CD4-positive, alpha-beta T cell treated with Interleukin-17A for 1 hour (primary cell): ENCODE results near the gene UBXN10.

Source experiments
- DNase-seq: peaks from one replicate; pipeline ENCODE4 v3.0.0-alpha.2; 2020

Gene UBXN10

DNA sequence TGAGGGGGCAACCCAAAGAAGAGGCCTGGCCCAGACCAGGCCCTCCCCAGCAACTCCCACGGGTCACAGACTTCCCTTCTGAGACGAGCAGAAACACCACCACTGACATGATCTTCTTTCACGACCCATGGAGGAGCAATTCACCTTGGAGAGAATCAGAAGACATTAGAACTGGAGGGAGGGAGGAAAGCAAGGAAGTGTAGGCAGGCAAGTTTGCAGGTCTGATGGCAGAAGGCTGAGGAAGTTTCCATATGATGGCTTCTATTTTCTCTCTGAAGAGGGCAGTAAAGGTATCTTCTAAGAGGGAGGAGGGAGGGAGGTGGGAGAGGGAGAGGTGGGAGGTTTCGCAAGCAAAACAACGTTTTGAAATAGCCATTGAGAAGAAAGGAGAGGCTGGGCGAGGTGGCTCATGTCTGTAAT lies 1.4 kb upstream of the UBXN10 start:
- DNase-seq: no peak

DNA sequence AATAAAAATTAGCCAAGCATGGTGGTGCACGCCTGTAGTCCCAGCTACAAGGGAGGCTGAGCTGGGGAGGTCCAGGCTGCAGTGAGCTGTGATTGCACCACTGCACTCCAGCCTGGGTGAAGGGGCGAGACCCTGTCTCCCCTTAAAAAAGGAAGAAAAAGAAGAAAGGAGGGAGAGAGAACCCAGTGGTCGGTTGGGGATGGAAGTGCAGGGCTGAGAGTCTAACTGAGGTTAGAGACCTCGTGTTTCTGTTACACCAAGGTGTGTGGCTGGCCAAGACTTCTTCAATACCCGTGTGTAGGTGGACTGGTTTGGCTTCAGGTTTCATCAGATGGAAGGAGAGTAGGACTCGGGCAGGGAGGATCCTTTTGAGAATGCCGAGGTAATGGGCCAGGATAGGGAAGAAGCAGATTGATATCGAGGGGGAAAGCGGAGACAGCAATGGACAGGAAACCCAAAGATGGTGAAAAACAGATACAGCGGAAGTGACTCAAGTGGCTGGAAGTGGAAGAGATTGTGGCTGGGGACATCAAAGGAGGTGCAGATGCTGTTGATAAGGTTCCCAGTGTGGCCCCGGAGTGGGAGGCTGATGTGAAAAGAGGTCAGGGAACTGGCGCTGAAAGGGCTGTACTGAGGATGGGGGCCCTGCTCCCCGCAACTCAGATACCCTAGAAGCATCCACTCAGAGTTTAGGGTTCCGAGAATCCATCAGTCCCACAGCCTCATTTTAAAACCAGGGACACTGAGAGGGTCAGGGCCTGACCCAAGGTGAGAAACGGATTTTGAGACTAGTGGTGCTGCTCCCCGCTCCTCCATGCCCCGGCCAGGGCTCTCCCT lies 681 bp upstream of the UBXN10 start:
- peak; percentile 80 for DNase-seq

DNA sequence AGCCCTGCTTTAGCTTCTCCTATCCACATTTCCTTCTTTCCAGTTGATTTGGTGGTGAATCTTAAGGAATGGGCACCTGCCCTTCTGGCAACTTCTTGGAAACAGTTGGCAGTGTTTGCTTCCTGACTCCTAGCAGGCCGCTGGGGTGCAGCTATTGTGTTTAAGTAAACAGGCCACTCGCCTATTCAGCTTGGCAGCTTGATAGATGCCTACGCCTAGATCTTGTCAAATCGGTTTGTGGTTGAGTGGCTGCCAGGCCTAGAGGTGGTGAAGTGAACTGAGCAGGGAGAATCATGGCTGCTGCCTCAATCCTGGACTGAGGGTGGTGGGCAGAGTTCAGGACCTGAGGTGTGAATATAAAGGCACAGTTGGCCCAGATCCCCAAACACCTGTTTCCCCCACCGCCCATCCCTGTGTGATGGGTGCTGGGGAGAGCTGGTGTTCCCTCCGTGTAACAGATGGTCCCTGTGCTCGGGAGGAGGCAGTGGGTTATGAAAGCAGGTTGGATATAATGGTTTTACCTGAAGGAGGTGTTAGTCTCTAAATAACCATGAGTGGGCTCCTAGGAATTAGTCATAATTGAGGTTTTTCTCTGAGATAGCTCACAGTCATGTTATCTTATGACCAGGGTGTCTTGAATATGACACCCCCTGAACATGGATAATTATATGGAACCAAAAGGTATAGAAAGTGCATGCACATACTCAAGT lies 1.4 kb downstream of the UBXN10 start:
- peak; percentile 53 for DNase-seq

DNA sequence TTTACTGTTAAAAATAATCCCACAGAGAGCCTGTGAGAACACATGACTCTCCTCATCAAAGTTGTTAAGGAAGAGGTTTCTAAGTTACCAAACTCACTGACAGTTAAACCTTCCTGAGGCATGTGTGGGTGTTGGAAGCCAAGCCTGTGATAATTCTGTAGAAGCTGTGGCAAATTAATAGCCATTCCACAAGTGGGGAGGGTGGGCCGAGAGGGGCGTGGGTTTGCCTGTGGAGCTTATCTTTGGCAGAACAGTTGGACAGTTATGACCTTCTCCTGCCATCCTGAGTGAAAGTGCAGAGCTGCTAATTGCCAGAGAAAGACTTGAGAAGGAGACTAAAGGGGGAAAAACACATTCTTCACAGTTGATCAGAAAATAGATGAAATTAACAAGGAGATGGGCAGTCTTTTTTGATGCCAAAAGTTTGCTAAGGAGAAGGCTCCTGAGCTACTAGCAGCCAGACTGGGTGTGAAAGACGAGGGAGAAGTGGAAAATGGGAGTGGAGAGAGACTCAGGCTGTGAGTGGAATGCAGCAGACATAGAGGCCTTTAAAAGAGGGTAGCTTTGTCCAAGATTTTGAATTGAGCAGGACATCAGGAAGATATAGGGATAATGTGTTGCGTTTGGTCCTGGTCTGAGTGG lies 2.0 kb downstream of the UBXN10 start:
- DNase-seq: no peak

DNA sequence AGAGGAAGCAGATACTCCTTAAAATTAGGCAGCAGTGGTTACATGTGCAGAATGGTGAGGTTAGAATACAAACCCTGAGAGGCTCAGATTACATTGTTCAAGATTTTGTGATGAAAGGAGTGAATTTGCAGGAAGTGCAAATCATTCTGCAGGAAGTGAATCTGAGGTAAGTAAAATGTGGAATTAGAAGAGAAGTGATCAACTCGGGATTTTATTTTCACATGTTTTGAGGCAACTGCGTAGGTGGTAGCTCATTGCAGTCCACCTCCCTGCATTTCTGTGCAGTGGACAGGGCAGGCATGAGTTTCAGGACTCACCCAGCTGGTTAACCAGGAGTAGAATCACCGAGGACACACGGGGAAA lies 2.5 kb downstream of the UBXN10 start:
- no peak for DNase-seq

DNA sequence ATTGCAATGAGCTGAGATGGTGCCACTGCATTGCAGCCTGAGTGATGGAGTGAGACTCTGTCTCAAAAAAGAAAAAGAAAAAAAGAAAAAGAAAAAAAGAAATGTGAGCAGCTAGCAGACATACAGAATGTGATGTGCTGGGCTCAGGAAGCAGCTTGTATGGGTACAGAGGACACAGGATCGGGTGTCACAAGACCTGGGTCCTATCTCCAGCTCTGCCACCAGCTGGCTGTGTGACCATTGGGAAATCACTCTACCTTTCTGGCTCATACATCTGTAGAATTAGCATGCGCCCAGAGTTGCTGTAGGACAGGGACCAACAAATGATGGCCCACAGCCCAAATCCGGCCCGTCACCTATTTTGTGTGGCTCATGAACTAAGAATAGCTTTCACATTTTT lies 3.8 kb downstream of the UBXN10 start:
- no peak for DNase-seq

DNA sequence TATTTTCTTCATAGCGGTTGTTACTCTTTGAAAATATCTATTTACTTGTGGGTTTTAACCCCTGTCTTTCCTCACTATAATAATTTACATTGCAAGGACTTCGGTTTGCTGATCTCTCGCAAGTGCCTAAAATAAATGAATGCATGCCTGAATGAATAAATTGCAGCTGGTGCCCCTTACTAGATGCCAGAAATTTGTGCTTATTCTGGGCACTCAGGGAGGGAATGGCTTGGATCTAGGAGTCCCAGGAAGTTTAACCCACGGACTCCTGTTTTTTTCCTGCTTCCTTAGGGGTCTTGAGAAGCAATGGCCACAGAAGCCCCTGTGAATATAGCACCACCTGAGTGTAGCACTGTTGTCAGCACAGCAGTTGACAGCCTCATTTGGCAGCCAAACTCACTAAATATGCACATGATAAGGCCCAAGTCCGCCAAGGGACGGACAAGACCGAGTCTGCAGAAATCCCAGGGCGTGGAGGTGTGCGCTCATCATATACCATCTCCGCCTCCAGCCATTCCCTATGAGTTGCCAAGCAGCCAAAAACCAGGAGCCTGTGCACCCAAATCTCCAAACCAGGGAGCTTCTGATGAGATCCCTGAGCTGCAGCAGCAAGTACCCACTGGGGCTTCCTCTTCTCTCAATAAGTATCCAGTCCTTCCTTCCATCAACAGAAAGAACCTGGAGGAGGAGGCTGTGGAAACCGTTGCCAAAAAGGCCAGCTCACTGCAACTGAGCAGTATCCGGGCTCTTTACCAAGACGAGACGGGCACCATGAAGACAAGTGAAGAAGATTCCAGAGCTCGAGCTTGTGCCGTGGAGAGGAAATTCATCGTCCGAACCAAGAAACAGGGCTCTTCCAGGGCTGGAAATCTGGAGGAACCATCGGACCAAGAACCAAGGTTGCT lies 4.6 kb downstream of the UBXN10 start:
- no peak for DNase-seq

DNA sequence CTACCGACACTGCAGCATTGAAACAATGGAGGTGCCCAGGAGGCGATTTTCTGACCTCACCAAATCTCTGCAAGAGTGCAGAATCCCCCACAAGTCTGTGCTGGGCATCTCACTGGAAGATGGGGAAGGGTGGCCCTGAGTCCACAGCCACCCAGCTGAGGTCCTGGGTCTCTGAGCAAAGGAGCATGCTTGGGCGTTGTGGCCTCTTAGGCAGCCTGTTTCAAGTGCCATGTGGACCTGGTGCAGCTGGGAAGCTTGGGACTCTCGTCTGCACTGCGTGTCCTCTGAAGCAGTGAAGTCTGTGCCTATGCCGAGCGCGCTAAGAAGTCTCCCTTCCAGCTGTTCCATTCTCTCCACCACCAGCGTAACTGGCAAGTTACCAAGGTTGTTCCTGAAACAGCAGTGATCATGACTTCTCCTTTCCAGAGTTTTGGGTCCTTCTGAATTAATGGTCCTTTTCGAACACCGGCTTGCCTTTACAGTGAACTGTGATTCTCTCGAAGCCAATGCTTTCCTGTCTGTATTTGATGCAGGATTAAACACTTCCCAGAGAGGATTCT lies 5.5 kb downstream of the UBXN10 start:
- DNase-seq: no peak

DNA sequence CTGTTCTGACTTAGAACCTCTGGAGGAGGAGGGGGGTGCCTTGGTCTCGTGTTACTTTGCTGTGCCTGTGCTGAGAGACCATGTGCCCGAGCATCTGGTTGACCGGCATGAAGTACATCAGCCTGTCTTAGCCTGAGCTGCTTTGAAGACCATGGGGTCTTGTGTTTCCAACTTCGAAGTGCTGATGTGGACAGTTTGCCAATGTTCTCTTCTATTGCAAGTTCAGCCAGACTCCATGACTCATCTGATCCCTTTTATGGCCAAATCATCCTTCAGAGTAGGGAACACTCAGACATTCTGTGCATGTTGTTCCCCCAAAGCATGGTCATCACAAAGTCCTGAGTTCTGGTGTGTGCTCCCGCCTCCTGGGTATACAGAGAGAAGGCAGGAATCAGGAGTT lies 6.5 kb downstream of the UBXN10 start:
- no peak for DNase-seq

DNA sequence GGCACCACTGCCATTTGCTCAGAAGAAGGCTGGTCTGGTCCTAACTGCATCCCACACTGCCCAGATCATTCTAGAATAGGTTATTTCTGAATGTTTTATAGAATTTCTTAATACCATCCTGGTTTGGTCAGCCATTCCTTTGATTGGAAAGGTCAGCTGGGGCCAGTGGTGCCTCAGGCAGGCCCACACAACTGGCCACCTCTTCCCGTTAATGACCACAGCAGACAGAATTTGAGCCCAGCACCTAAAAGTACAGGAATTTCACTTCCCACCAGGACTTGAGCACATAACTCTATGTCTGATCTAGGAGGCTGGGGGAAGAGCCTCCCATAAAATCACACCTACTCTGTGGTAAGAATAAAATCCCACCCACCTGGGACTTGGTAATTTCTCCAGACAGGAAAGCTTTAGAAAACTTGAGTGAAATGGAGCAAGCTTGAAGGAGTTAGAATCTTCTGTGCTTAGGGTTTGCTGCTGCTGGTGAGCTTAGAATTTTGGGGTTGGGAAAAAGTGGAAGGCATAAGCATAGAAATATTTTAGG lies 7.0 kb downstream of the UBXN10 start:
- no peak for DNase-seq

DNA sequence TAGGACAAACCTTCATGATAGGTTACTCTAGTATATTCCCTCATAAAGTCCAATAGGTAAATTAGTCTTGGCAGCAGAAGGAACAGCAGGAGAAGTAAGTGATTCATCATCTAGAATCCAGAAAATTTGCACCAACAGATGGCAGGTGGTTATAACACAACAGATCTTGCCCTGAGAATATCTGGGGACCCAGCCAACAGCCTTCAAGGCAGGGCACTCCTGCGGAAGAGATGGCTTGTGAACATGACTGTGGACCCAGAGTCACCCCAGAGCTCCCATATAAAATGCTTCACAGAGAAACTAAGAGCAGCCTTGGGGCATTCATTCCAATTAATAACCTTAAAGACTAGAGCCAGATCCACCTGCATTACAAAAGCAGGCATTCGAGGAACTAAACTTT lies 8.3 kb downstream of the UBXN10 start:
- DNase-seq: no peak

DNA sequence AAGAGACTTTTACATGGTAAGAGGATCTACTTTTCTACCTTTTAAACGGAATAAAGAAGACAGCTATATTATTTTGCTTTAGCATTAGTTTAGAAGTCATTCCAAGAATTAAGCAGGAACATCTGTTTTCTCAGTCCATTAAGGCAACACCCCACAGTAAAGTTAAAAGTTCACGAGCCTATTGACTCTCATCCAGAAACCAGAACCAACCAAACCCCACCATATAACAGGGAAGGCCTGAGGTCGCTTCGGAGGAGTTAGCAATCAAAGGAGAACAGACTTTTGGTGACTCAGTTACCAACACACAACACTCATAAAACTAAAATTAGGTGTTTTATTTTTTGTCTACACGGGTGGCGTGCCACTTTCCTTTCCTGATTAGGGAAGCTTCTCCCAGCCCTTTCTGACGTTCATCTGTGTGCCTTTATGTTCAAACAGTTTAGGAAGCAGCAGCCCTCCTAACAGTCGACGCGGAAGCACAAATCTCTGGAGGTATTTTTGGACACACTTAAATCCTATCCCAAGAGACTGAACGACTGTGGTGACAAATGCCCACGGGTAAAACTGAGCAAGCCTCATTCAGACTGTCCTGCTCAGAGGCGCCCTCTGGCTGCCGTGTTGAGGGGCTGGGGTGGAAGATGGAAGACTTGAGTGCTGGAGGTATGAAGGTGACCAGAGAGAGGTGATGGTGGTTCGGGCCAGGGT lies 9.0 kb downstream of the UBXN10 start:
- DNase-seq: peak; percentile 73

DNA sequence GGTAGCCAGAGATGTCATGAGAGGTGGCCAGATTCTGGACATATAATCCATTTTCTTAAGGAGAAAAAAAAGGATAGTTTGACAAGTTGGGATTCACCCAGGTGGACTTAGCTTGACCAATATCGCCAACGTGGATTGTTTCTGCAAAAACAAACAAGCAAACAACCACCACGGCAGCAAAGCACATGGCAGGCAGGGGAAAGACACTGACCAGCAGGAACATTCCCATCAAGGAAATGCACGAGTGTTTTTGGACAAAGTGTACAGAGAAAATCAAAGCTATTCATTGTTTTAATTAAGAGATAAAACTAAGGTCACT lies 9.5 kb downstream of the UBXN10 start:
- no peak for DNase-seq

DNA sequence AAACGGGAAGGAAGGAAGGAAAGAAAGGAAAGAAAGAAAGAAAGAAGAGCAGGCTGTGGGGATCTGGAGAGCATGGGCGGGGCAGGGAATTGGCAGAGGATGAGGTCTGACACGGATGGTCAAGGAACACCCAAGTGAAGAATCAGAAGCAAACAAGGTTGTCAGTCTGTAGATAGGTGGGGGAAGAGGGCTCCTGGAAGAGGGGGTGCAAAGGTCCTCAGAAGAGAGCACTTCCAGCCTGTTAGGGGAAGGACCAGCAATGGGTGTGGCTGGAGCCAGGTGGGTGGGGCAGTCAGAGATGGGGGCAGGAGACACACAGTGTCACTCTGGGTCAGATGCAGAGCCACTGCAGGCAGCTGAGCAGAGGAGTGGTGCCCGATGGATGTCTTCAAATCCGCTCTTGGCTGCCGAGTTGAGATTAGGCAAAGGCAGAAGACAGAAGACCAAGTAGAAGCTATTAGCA lies 11.5 kb downstream of the UBXN10 start:
- no peak for DNase-seq

DNA sequence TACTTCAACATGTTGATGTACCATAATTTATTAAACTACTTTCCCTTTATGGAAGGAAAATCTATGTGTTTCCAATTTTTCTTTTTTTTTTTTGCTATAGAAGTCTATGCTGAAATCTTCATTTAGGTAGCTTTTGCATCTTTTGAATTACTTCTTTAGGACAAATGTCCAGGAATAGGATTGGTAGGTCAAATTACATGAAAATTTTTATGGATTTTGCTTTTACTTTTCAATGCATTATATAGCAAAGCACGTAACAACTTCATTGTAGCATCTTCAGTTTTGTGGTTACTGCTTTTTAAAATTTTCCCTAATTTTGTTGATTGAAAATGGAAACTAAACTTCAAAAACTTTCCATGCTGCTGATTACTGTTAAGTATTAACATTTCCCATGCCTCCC lies 12.4 kb downstream of the UBXN10 start:
- no peak for DNase-seq

DNA sequence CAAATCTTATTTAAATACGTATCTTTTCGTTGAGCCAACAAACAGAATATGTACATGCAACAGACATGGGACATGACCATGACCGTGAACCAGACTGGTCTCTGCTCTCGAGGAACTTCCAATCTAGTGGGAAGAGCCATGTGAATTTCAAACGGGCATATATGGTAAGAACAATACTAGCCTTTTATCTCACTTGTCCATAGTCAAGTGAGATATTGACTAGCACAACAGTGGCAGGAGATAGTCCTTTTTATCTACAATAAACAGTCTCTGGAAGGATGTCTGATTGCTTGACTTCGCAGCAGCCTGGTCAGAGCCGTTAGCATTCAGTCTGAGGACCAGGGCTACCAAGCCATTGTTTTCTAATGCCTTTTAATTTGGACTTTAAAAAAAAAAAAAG lies 13.0 kb downstream of the UBXN10 start:
- DNase-seq: no peak

DNA sequence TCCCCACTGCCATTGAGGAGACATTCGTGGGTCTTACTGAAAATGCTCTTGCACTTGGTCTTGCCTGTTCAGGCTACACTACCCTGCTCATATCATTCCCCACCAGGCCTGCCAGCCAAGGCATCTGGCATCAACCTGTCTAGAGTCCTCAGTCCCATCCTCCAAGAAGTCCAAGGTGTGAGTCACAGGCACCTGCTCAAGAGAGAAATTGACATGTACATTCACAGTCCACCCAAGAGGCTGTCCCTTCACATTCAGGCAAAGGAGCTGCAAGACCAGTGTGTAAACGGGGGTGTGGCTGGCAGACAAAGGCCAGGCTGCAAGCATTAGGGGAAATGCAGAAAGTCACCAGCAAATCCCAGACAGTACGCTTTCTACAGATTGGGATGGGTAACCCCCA lies 13.5 kb downstream of the UBXN10 start:
- no peak for DNase-seq

DNA sequence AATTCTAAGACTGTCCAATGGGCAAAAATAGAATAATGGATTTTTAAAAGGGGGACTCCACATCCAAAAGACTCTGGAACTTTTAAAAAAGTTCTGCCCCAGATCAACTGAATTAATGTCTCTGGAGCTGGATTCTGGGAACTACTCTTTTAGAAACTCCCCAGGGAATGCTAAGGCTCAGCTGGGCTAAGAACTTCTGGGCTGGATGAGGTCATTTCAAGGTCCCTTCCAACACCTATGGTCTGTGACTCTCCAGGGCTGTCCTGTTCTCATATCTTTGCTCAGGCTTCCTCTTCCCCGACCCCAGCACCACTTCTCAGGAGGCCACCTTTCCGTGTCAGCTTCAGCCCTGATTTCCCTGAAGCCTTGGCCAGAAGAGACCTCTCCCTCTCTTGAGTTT lies 13.9 kb downstream of the UBXN10 start:
- DNase-seq: no peak

DNA sequence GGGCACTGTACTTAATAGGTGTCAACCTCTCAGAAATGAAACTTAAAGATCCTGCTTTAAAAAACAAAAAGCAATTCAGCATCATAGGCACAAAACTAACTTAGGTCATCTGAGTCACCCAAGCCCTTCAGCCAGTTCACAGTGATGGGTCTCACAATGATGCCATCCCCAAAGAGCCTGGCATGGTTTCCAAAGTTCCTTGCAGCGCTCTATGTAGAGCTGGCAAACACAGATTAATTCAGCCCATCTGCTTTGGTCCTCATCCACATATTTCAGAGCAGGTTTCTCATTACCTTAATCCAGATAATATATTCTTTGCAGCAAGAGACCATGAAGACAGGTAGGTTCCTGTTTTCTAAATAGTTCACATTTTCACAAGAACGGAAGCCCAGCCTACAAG lies 15.1 kb downstream of the UBXN10 start:
- DNase-seq: no peak

DNA sequence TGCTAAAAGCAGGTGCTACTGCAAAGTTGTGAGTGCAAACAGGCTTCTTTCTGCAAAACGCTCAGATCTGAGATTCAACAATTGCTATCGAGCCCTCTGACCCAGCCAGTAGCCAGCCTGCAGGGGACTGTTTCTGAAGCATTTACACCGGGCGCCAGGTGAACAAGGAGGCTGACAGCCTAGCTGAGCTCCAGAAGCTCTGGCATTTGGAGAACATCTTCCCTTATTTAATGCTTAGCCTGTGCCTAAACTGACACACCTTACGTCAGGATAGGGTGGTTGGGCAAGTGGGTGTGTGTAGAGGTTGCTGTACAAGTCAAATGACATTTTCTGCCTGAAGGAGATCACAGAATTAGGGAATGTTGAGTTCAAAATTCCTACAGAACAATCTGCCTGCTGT lies 16.3 kb downstream of the UBXN10 start:
- no peak for DNase-seq

DNA sequence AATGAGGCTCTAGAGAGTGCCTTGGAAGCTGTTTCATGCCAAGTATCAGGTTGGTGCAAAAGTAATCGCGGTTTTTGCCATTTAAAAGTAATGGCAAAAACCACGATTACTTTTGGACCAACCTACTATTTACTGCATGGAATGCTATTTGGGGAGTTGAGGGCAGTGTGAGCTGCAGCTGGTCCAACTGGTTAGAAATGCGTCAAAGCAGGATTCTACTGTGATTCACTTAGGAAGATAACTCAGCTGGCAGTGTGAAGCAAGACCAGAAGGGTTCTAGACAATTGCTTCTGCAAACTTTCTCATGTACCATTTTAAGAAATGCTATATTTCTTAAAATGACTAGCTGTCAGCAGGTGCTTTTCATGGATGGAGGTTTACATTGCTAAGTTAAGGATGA lies 21.6 kb downstream of the UBXN10 start:
- DNase-seq: no peak

DNA sequence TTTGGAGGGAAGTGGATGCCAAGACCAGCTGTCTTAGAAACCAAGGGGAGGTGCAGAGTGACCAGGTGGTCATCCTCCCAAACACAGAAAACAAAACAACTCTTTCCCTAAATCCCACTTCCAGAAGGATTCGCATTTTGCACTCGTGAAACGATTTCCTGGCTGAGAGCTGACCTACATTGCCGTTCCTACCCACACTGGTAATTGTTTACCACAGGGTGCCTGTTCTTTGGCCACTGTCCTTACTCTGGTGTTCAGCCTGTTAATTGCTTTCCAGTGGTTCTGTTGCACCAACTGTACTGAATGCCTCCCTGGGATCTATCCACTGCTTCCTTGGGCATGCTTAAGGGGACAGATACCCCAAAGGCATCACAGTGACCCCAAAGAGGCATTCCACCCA lies 23.6 kb downstream of the UBXN10 start:
- DNase-seq: no peak
